NCI-H1417 treated with DMSO at 0.1 percent for 48 hours (cell line): ENCODE measurements around the gene CCDC38.

ENCODE experiments used
- DNase-seq: peaks from one replicate; lab custom pipeline; 2025; lab: John Stamatoyannopoulos, UW

CCDC38 gene

GRCh38 chr12:95836630-95837239, 105.7 kb downstream of the CCDC38 start:
- no peak for DNase-seq

DNA sequence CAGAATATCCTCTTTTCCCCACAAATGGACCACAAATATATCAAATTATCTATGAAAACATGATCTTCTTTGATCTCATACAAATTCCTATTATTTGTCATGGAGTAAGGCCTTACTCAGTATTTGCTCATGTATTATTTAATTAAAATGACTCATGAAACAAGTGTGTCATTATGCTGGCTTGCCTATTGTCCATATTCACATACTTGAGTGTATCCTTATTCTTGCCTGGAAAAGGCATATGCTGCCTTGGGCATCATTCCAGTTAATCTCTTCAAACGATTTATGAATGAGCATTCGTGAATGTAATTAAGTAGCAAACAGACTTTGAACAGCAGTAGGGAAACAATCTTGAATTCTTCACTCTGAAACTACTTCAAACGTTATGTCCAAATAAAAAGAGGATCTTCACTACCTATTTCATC, 106.2 kb downstream of the CCDC38 start:
- DNase-seq: peak; percentile 24

- DNase-seq: no peak
These were observed 107.8 kb downstream of the CCDC38 start for GRCh38 chr12:95834572-95834971.

GRCh38 chr12:95830335-95831089, 111.9 kb downstream of the CCDC38 start:
- no peak for DNase-seq

DNA sequence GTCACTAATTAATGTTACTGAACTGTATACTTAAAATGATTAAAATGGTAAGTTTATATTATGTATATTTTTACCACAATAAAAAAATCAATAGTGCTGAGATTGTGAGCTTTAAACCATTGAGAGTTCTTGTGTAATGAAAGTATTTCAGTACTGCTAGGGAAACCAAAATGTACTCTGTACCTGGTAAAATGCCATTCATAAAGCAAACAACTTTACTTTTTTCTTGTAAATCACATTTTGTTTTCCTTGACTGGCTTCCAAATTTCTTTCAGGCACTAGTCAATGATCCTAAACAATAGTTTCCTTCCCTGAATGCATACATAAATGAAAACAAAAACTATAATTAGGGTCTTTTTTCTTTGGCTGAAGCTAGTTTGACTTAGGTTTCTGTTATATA, 113.0 kb downstream of the CCDC38 start:
- DNase-seq: no peak

- peak; percentile 28 for DNase-seq
These were observed 122.2 kb downstream of the CCDC38 start for GRCh38 chr12:95820096-95820703.
